Effector memory CD8-positive, alpha-beta T cell (primary cell): ENCODE data around the gene NR1H3.

Experiments
- ATAC-seq: fragments of 150-1000 bp; cut with Tn5 transposase; replicated peaks from 2 replicates; pipeline ENCODE4 v1.10.0; 2021; ENCODE audit warnings: mild to moderate bottlenecking, moderate library complexity
- DNase-seq, 3 experiments: peaks; one replicate each; pipeline ENCODE4 v3.0.0; 2021
- H3K27ac Mint-ChIP-seq, 2 donors: one replicate each; pipeline ENCODE4 v1.8.0; 2022; ENCODE audit warnings: mild to moderate bottlenecking in 2 of 2, mixed read lengths in 2 of 2, moderate library complexity in 2 of 2
- H3K27me3 Mint-ChIP-seq, 2 donors: one replicate each; pipeline ENCODE4 v1.8.0; 2022; ENCODE audit warnings: mixed read lengths in 2 of 2
- H3K36me3 Mint-ChIP-seq: one replicate; pipeline ENCODE4 v1.8.0; 2022; ENCODE audit warnings: mild to moderate bottlenecking, moderate library complexity, mixed read lengths; ENCODE audit not compliant: insufficient read depth
- H3K4me1 Mint-ChIP-seq, 2 donors: one replicate each; pipeline ENCODE4 v1.8.0; 2022; ENCODE audit warnings: low read depth in 2 of 2, mixed read lengths in 2 of 2
- H3K4me3 Mint-ChIP-seq, 2 donors: one replicate each; pipeline ENCODE4 v1.8.0; 2022; ENCODE audit warnings: mild to moderate bottlenecking in 2 of 2, mixed read lengths in 2 of 2, moderate library complexity in 2 of 2
- H3K9me3 Mint-ChIP-seq, 2 donors: one replicate each; pipeline ENCODE4 v1.8.0; 2022; ENCODE audit warnings: mixed read lengths in 2 of 2

NR1H3 gene

GRCh38 chr11:47233989-47234668, 23.7 kb upstream of the NR1H3 start:
- Mint-ChIP-seq H3K4me1 (peaks cover 6 to 8% of the 10 kb centered on the region in 2 donors), H3K9me3 (no peaks in the 10 kb centered on the region), H3K27ac (peak overlapping the region; percentile 76 to 82), H3K27me3 (no peaks in the 10 kb centered on the region), H3K36me3 (peaks cover 23% of the 10 kb centered on the region), H3K4me3 (peak overlapping the region in 1 of 2 donors; percentile 17)
- DNase-seq, result no peak
- ATAC-seq, result no peak

- ATAC-seq (peak; percentile 95), DNase-seq (peak; percentile 39 to 44 (median 39))
- H3K27me3 Mint-ChIP-seq, result no peaks in the 10 kb centered on the region
- H3K9me3 Mint-ChIP-seq, result no peaks in the 10 kb centered on the region
- H3K4me1 Mint-ChIP-seq, result peaks cover 6 to 8% of the 10 kb centered on the region in 2 donors
- H3K4me3 Mint-ChIP-seq, result peak overlapping the region in 1 of 2 donors; percentile 17
- H3K27ac Mint-ChIP-seq, result peak overlapping the region; percentile 76 to 82
- H3K36me3 Mint-ChIP-seq, result peaks cover 28% of the 10 kb centered on the region
These were observed 23.1 kb upstream of the NR1H3 start for GRCh38 chr11:47234669-47235100.

- Mint-ChIP-seq H3K4me3 (peak overlapping the region in 1 of 2 donors; percentile 17), H3K27ac (peak overlapping the region; percentile 76 to 82), H3K36me3 (peaks cover 32% of the 10 kb centered on the region), H3K9me3 (no peaks in the 10 kb centered on the region), H3K27me3 (no peaks in the 10 kb centered on the region), H3K4me1 (peaks cover 6 to 8% of the 10 kb centered on the region in 2 donors)
- ATAC-seq (no peak), DNase-seq (no peak)
These were observed 22.6 kb upstream of the NR1H3 start for GRCh38 chr11:47235163-47235562.

- peaks cover 45% of the 10 kb centered on the region for H3K36me3 Mint-ChIP-seq
- H3K9me3 Mint-ChIP-seq, result no peaks in the 10 kb centered on the region
- no peak for ATAC-seq
- H3K4me3 Mint-ChIP-seq, result no peak overlapping the region
- no peak for DNase-seq
- H3K4me1 Mint-ChIP-seq, result peaks cover 7 to 8% of the 10 kb centered on the region in 2 donors
- H3K27me3 Mint-ChIP-seq, result no peaks in the 10 kb centered on the region
- H3K27ac Mint-ChIP-seq, result peak overlapping the region; percentile 75 to 88
These were observed 21.3 kb upstream of the NR1H3 start for GRCh38 chr11:47236482-47236881.

GRCh38 chr11:47239852-47240251, 17.9 kb upstream of the NR1H3 start:
- no peak for DNase-seq
- Mint-ChIP-seq H3K36me3 (peaks cover 73% of the 10 kb centered on the region), H3K9me3 (no peaks in the 10 kb centered on the region), H3K27ac (peak overlapping the region in 1 of 2 donors; percentile 52), H3K4me3 (no peak overlapping the region), H3K27me3 (no peaks in the 10 kb centered on the region), H3K4me1 (peaks cover 7 to 16% of the 10 kb centered on the region in 2 donors)
- no peak for ATAC-seq

- peaks cover 6 to 8% of the 10 kb centered on the region in 2 donors for H3K4me1 Mint-ChIP-seq
These were observed 15.9 kb upstream of the NR1H3 start for GRCh38 chr11:47241841-47242301.

GRCh38 chr11:47242596-47243192, 15.1 kb upstream of the NR1H3 start:
- DNase-seq (no peak), ATAC-seq (no peak)
- no peaks in the 10 kb centered on the region for H3K9me3 Mint-ChIP-seq
- H3K4me3 Mint-ChIP-seq, result no peak overlapping the region
- H3K27ac Mint-ChIP-seq, result peak overlapping the region; percentile 35 to 46
- no peaks in the 10 kb centered on the region for H3K27me3 Mint-ChIP-seq
- H3K4me1 Mint-ChIP-seq, result peaks cover 8 to 14% of the 10 kb centered on the region in 2 donors
- H3K36me3 Mint-ChIP-seq, result peaks cover 61% of the 10 kb centered on the region

More at GRCh38 chr11:47241841-47242301, 15.9 kb upstream of the NR1H3 start:
- DNase-seq (no peak), ATAC-seq (no peak)
- H3K36me3 Mint-ChIP-seq, result peaks cover 65% of the 10 kb centered on the region
- H3K4me3 Mint-ChIP-seq, result no peak overlapping the region
- no peaks in the 10 kb centered on the region for H3K27me3 Mint-ChIP-seq
- H3K27ac Mint-ChIP-seq, result peak overlapping the region; percentile 20 to 56
- H3K9me3 Mint-ChIP-seq, result no peaks in the 10 kb centered on the region

GRCh38 chr11:47243454-47243853, 14.3 kb upstream of the NR1H3 start:
- peaks cover 15 to 18% of the 10 kb centered on the region in 2 donors for H3K4me1 Mint-ChIP-seq
- no peaks in the 10 kb centered on the region for H3K9me3 Mint-ChIP-seq
- H3K36me3 Mint-ChIP-seq, result peaks cover 54% of the 10 kb centered on the region
- no peaks in the 10 kb centered on the region for H3K27me3 Mint-ChIP-seq
- peak overlapping the region; percentile 35 to 46 for H3K27ac Mint-ChIP-seq
- no peak overlapping the region for H3K4me3 Mint-ChIP-seq
- ATAC-seq (no peak), DNase-seq (no peak)

GRCh38 chr11:47244448-47245350, 13.1 kb upstream of the NR1H3 start:
- no peak for DNase-seq
- Mint-ChIP-seq H3K36me3 (peaks cover 49% of the 10 kb centered on the region), H3K27me3 (no peaks in the 10 kb centered on the region), H3K4me1 (peaks cover 17 to 24% of the 10 kb centered on the region in 2 donors), H3K27ac (no peak overlapping the region), H3K4me3 (no peak overlapping the region), H3K9me3 (no peaks in the 10 kb centered on the region)
- no peak for ATAC-seq

- ATAC-seq (no peak), DNase-seq (no peak)
- peaks cover 40% of the 10 kb centered on the region for H3K36me3 Mint-ChIP-seq
- peak overlapping the region in 1 of 2 donors; percentile 68 for H3K27ac Mint-ChIP-seq
- H3K9me3 Mint-ChIP-seq, result no peaks in the 10 kb centered on the region
- H3K4me3 Mint-ChIP-seq, result no peak overlapping the region
- H3K27me3 Mint-ChIP-seq, result no peaks in the 10 kb centered on the region
- H3K4me1 Mint-ChIP-seq, result peaks cover 17 to 23% of the 10 kb centered on the region in 2 donors
These were observed 12.0 kb upstream of the NR1H3 start for GRCh38 chr11:47245611-47246357.

GRCh38 chr11:47247502-47247901, 10.3 kb upstream of the NR1H3 start:
- H3K9me3 Mint-ChIP-seq, result no peaks in the 10 kb centered on the region
- DNase-seq (no peak), ATAC-seq (no peak)
- H3K4me1 Mint-ChIP-seq, result peaks cover 9 to 20% of the 10 kb centered on the region in 2 donors
- peak overlapping the region in 1 of 2 donors; percentile 95 for H3K27ac Mint-ChIP-seq
- peaks cover 24% of the 10 kb centered on the region for H3K36me3 Mint-ChIP-seq
- H3K27me3 Mint-ChIP-seq, result no peaks in the 10 kb centered on the region
- H3K4me3 Mint-ChIP-seq, result peak overlapping the region; percentile 95 to 99

- Mint-ChIP-seq H3K4me1 (peaks cover 9 to 20% of the 10 kb centered on the region in 2 donors), H3K36me3 (peaks cover 18% of the 10 kb centered on the region), H3K4me3 (peak overlapping the region; percentile 95 to 99), H3K9me3 (no peaks in the 10 kb centered on the region), H3K27me3 (no peaks in the 10 kb centered on the region), H3K27ac (peak overlapping the region; percentile 95 to 99)
- no peak for DNase-seq
- ATAC-seq, result peak; percentile 14
These were observed 9.5 kb upstream of the NR1H3 start for GRCh38 chr11:47248304-47248663.
